NCI-H2171 treated with DMSO at 0.1 percent for 48 hours (cell line): ENCODE data around the gene ATP2A2.

Experiments
- DNase-seq: peaks from one replicate; lab custom pipeline; 2025; lab: John Stamatoyannopoulos, UW

Gene ATP2A2

GRCh38 chr12:110262442-110263388 lies 18.3 kb upstream of the ATP2A2 start:
- DNase-seq: no peak

DNA sequence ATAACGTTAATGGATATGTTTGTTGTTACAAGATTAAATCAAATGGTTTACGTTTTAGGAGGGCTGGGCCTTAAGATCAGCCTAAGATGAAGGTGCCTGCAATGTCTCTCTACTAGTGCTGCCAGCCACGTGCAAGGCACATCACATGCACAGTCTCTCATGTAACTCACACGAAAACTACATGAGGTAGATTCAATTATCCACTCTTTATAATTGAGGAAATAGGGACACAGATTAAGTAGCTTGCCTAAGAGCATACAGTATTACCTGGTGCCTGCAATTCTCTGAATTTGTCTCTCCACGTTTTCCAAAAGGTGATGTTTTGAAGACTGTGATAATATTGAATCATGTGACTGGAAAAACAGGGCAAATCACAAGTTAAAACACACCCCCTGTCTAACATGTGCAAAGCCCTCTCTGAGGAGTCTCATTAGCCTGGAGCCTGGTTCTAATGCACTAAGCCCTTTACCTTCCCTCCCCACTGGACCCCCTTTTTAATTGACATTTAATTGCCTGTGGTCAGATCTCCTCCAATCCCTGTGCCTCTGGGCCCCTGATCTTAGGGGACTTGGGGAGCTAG lies 14.6 kb upstream of the ATP2A2 start:
- DNase-seq: no peak

DNA sequence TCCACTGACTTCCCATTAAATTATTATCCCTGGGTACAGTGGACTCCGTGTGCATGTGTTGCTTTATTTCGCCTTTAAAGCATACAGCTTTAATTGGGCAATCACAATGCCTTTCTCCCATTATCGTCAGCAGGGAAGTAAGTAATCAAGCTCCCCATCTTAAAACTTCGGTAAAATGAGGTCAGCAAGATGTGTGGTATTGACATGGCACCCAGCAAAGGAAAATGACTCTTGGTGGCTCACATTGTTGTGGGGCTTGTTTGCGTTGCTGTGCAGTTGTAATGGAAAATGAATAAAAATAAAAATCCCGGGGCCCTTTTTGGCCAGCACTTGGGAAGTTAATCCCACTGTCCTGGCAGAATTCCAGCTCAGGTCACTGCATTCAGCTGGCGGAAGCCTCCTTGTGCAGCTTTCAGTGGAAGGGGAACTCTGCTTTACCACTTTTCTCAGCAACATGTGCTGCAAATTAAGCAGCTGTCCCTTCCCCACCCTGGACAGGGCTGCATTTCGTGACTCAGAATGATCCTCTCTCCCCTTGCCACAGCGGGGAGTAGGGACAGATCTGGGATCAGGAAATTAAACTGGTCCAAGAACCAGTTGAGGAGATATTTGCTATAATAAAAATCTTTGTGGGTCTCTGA lies 13.9 kb upstream of the ATP2A2 start:
- peak; percentile 58 for DNase-seq

GRCh38 chr12:110269622-110270124 lies 11.4 kb upstream of the ATP2A2 start:
- DNase-seq: peak; percentile 88

DNA sequence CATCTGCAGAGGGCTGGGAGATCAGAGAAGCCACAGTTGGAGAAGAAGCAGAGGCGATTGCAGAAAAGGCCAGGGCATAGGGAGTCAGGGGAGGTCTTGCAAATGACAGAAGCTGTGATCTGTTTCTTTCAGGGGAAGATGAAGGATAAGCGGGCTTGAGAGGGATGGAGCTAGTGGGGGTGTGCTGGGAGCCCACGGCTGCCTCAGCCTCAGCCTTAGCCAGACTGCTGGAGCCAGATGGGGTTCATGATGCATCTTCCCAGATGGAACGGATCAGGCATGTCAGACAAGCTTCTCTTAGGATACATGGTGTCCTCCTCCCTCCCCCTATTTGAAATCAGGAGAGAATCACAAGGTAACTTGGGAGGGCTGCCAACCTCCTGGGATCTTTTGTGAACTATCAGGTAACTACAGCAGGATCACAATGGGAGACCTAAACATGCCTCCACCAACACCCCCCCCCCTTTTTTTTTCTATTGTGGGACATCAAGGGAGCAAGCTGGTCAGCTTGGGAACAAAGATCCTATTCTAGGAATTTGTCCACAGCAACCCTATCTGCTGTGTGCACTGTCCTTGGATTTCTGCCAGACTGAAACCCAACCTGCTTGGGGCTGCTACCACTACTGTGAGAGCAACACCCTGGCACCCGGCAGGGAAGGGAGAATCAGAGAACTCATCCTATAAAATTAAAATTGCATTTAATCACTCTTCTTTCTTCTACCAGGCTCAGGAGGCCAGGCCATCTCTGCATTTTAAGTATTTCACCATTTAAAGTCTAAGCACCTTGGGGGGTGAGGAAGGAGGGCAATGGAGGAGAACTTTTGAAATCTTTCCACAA lies 10.7 kb upstream of the ATP2A2 start:
- peak; percentile 97 for DNase-seq

- peak; percentile 71 for DNase-seq
Observed at GRCh38 chr12:110271015-110271414, 10.0 kb upstream of the ATP2A2 start.

- no peak for DNase-seq
Observed at GRCh38 chr12:110277530-110278254, 3.4 kb upstream of the ATP2A2 start.

- no peak for DNase-seq
Observed at GRCh38 chr12:110278255-110278536, 2.9 kb upstream of the ATP2A2 start.

DNA sequence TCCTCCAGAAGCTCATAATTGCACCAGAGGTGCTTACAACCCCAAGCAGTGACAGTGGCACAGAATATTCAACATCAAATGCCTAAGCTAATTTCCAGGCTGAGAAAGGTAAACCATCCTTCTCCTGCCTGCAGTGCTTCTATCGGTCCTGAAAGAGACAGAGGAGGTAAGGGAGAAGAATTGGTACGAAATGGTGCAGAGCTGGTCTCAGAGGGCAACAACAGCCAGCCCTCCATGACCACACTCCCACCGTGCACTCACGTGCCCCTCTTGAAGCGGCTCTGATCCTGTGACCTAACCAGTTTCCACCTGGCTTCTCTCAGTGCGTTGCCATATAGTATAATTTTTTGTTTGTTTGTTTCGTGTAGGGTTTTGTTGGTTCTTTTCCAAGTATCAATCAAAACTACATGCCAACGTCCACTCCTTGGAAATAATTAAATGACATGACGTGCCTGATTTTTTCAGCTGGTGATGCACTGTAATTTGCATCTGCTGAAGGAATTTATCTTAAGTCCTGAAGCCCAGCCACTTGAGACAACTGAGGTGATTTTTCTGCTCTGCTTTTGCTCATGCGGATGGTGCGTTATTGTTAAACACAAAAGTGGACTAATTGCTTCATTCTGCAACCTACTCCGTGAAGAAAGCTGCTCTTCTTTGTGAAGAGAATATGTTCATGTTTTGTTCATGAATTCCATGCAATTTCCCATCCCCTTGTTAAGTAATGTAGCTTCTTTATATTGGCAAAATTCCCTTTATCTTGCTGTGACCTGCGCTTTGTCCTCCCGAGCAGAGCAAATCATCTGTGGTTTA lies 1.3 kb upstream of the ATP2A2 start:
- DNase-seq: peak; percentile 28

DNA sequence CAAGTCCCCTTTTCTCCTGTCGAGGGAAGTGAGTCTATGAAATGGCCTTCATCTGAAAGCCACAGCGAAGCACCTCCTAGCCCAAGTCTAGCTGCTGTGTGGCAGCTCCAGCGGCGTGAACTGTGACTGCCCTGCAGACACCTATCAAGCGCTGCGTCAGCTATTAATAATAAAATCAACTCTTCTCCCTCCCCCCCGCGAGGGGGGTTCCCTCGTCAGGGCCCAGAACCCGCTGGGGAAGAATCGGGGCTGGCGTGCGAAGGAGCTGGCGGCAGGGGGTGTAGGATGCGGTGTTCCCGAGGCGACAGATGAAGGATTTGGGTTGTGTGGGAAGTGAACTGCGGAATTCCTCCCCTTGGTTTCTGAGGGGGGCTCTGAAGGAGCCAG lies 662 bp upstream of the ATP2A2 start:
- peak; percentile 78 for DNase-seq

DNA sequence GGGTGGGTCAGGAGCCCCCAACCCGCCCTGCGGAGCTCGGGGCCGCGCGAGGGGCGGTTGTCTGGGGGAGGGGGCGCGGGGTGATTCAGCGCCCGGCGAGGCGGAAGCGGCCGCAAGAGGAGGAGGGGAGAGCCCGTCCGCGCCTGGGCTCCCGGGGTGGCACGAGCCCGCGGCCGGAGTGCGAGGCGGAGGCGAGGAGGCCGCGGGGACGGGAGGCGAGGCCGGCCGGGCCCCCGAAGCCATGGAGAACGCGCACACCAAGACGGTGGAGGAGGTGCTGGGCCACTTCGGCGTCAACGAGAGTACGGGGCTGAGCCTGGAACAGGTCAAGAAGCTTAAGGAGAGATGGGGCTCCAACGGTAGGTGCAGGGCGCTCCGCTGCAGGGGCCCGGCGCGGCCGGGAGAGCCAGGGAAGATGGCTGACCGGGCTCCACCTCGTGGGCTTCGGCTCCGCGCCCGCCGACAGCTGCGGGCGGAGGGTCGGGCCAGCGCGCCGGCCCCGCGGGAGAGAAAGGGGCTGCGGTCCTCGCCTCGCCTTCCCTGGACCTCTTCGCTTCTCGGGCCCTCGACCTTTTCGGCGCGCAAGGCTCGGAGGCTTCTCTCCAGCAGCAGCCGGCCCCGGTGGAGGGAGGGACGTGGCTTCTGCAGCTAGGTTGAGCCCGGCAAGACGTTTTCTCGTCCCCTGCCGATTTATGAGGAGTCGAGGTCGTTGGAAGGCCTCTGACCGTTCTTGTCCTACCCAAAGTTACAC lies 677 bp downstream of the ATP2A2 start:
- DNase-seq: peak; percentile 40

DNA sequence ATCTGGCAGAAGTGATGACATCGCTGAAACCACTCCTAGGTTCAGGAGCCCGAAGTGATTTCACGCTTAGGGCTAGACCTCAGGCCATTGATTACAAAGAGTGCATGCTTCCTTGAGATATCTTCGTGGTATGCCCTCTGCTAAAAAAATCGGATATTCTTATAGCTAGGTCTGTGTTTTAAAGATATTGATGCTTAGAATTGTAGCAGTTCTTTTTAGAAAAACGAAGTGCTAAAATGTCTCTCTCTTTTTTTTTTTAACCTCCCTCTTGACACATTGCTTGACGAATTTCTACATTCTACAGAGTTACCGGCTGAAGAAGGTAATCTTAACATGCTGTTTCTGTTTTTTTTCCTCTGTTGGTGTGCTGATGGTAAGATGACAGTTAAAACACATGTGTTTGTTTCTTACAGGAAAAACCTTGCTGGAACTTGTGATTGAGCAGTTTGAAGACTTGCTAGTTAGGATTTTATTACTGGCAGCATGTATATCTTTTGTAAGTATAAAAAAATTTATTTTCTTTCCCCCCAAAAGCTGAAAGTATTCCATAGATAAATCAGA lies 1.3 kb downstream of the ATP2A2 start:
- DNase-seq: no peak

GRCh38 chr12:110282956-110283817 lies 2.1 kb downstream of the ATP2A2 start:
- no peak for DNase-seq

DNA sequence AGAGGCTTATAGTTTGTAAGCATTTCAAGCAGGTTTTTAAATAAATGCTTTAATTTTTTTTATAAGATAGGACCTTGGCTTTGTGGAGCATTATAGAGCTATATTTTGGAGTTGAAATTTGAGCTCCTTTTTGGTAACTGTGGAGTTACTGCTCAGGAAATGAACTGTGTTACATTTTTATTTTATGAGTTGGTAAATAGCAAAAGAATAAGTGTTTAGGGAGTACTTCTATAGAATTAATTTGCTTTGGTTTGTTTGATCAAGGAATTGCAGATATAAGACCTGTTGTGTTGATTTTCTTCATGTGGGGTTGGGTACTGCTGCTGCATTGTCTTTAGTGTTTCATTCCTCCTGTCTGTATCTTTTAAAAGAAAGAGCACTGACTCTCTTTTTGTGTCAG lies 3.5 kb downstream of the ATP2A2 start:
- DNase-seq: no peak

GRCh38 chr12:110286623-110287022 lies 5.6 kb downstream of the ATP2A2 start:
- no peak for DNase-seq

- no peak for DNase-seq
Observed at GRCh38 chr12:110287986-110288385, 6.9 kb downstream of the ATP2A2 start.

DNA sequence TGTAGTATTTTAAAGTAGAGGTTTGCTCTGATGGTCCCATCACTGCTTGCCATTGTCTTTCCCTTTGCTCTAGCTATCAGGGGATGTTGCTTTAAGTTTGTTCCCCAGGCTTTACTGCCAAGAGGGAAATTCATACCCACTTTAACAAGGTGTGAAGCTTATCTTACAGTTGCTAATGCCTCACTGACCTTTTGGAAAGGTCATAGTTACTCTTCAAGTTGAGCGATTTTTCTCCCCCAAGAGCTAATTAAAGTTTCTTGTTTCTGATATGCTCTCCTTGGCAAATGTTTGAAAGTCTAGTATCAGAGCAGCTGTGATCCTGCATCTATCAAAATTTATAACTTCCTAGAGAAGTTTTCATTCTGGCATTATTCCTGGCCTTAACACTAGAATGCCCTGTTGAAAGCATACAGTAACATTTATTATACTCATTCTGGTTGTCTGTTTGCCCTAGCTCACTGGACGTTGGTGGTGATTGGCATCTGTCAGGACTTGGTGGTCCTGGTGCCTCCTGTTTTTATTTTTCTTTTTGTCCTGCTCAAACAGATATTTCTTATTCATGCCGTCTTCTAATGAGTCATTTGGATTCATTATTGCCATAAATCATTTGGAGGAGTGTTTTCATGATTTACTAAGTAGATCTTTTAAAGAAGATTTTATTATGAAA lies 8.1 kb downstream of the ATP2A2 start:
- DNase-seq: no peak

DNA sequence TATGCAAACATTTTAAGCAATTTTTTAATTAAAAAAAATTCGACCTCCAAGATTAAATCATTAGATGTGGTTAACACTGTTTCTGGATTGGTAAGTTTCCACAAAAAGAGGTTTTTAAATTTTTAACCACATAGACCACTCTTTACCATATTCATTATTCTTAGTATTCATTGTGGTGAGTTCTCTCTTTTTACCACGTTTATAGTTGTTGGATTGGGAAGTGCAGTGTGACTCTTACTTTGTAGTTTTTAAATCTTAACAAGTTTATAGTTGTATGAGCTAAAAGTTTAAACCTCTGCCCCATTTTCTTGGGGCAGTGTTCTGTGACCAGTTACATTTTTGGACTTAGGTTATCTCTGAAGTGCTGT lies 8.6 kb downstream of the ATP2A2 start:
- DNase-seq: no peak
